Loucy (cell line): ENCODE measurements around the gene GLYATL2.

Experiments
- CTCF ChIP-seq: fragments of 200-600 bp; sonication (generic); conservative IDR thresholded peaks from 2 replicates; pipeline ENCODE4 v1.5.1; 2014; ENCODE audit warnings: mild to moderate bottlenecking, antibody characterized with exemption, low read length
- EZH2phosphoT487 ChIP-seq: fragments of 200-600 bp; IDR thresholded peaks from 2 replicates; pipeline ENCODE4 v1.6.1; 2018; ENCODE audit warnings: antibody characterized with exemption, mild to moderate bottlenecking, moderate library complexity, borderline replicate concordance

GRCh38 chr11:58837707-58838388, 6.7 kb downstream of the GLYATL2 start:
- TF ChIP-seq CTCF (no peak), EZH2phosphoT487 (no peak)
